ENCODE results near the gene CINP.
"Not testable (repeated sequence)": the region's sequence is repeated elsewhere in the genome, so short reads cannot be mapped to it uniquely, and the experiment has no call there.

CINP gene

GRCh38 chr14:102352213-102352612 lies 10.5 kb downstream of the CINP start:
- no peak for DNase-seq

- not testable (repeated sequence) for DNase-seq
Observed at GRCh38 chr14:102351593-102351992, 11.1 kb downstream of the CINP start.

- DNase-seq = no peak
Observed at GRCh38 chr14:102351023-102351422, 11.7 kb downstream of the CINP start.

GRCh38 chr14:102348376-102348775 lies 14.3 kb downstream of the CINP start:
- DNase-seq = no peak

GRCh38 chr14:102346645-102347044 lies 16.0 kb downstream of the CINP start:
- no peak for DNase-seq

GRCh38 chr14:102345232-102345631 lies 17.5 kb downstream of the CINP start:
- no peak for DNase-seq

- DNase-seq = no peak
Observed at GRCh38 chr14:102344485-102344884, 18.2 kb downstream of the CINP start.

- DNase-seq = no peak
Observed at GRCh38 chr14:102344084-102344483, 18.6 kb downstream of the CINP start.

- no peak for DNase-seq
Observed at GRCh38 chr14:102342238-102342637, 20.5 kb downstream of the CINP start.

GRCh38 chr14:102341566-102341965 lies 21.1 kb downstream of the CINP start:
- no peak for DNase-seq

GRCh38 chr14:102338724-102339123 lies 24.0 kb downstream of the CINP start:
- no peak for DNase-seq

- DNase-seq = no peak
Observed at GRCh38 chr14:102335163-102335562, 27.5 kb downstream of the CINP start.

GRCh38 chr14:102333795-102334705 lies 28.6 kb downstream of the CINP start:
- DNase-seq = no peak

- DNase-seq = no peak
Observed at GRCh38 chr14:102333390-102333789, 29.3 kb downstream of the CINP start.

GRCh38 chr14:102330806-102331205 lies 31.9 kb downstream of the CINP start:
- no peak for DNase-seq

- DNase-seq = not testable (repeated sequence)
Observed at GRCh38 chr14:102329381-102329780, 33.3 kb downstream of the CINP start.

GRCh38 chr14:102326583-102326982 lies 36.1 kb downstream of the CINP start:
- DNase-seq = no peak

GRCh38 chr14:102325791-102326345 lies 36.8 kb downstream of the CINP start:
- DNase-seq = no peak

- no peak for DNase-seq
Observed at GRCh38 chr14:102323102-102323501, 39.6 kb downstream of the CINP start.

GRCh38 chr14:102321456-102322422 lies 41.0 kb downstream of the CINP start:
- DNase-seq = no peak

GRCh38 chr14:102320671-102321455 lies 41.8 kb downstream of the CINP start:
- no peak for DNase-seq

GRCh38 chr14:102320033-102320660 lies 42.5 kb downstream of the CINP start:
- DNase-seq = peak; percentile 69

Data from activated CD8-positive, alpha-beta memory T cell treated with anti-CD3 and anti-CD28 coated beads, Interleukin-2, amount 50 U/mL, for 48 hours (primary cell).